T-helper 2 cell treated with Interferon-gamma antibody and Interleukin-4, amounts not matched to agents 5 μg/mL and 100 μg/mL, for 36 hours (primary cell): Measurements from ENCODE around the gene ACHE.
"Not testable (repeated sequence)": the region's sequence is repeated elsewhere in the genome, so short reads cannot be mapped to it uniquely, and the experiment has no call there.

Source experiments
- DNase-seq: peaks from one replicate; pipeline ENCODE4 v3.0.0; 2021; ENCODE audit warnings: low spot score
- H3K27ac Mint-ChIP-seq: one replicate; pipeline ENCODE4 v1.8.0; 2021; ENCODE audit warnings: mild to moderate bottlenecking, mixed read lengths
- H3K27me3 Mint-ChIP-seq: one replicate; pipeline ENCODE4 v1.8.0; 2021; ENCODE audit warnings: low read depth, mixed read lengths
- H3K36me3 Mint-ChIP-seq: one replicate; pipeline ENCODE4 v1.8.0; 2021; ENCODE audit warnings: low read depth, mixed read lengths
- H3K4me1 Mint-ChIP-seq: one replicate; pipeline ENCODE4 v1.8.0; 2021; ENCODE audit warnings: low read depth, mixed read lengths
- H3K4me3 Mint-ChIP-seq: one replicate; pipeline ENCODE4 v1.8.0; 2022; ENCODE audit warnings: mild to moderate bottlenecking, moderate library complexity, mixed read lengths
- H3K9me3 Mint-ChIP-seq: one replicate; pipeline ENCODE4 v1.8.0; 2021; ENCODE audit warnings: mixed read lengths

Gene ACHE

DNA sequence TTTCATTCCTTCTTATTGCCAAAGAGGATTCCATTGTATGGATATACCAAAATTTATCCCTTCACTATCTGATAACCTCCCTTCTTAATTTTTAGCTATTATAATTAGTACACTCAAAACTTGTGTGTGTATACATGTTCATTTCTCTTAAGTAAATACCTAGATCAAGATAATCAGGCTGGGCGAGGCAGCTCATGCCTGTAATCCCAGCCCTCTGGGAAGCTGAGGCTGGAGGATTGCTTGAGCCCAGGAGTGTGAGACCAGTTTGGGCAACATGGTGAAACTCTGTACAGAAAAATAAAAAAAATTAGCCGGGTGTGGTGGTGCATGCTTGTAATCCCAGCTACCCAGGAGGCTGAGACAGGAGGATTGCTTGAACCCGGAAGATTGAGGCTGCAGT, 15.8 kb upstream of the ACHE start:
- DNase-seq: no peak
- no peak overlapping the region for H3K27ac Mint-ChIP-seq
- peaks cover 4% of the 10 kb centered on the region for H3K27me3 Mint-ChIP-seq

GRCh38 chr7:100910443-100910842, 14.8 kb upstream of the ACHE start:
- H3K4me3 Mint-ChIP-seq, H3K9me3 Mint-ChIP-seq, H3K4me1 Mint-ChIP-seq, DNase-seq, H3K36me3 Mint-ChIP-seq, H3K27ac Mint-ChIP-seq, H3K27me3 Mint-ChIP-seq: not testable (repeated sequence)

More for the DNA sequence above, 15.8 kb upstream of the ACHE start:
- Mint-ChIP-seq H3K36me3 (no peaks in the 10 kb centered on the region), H3K4me1 (no peaks in the 10 kb centered on the region), H3K9me3 (no peaks in the 10 kb centered on the region), H3K4me3 (no peak overlapping the region)

DNA sequence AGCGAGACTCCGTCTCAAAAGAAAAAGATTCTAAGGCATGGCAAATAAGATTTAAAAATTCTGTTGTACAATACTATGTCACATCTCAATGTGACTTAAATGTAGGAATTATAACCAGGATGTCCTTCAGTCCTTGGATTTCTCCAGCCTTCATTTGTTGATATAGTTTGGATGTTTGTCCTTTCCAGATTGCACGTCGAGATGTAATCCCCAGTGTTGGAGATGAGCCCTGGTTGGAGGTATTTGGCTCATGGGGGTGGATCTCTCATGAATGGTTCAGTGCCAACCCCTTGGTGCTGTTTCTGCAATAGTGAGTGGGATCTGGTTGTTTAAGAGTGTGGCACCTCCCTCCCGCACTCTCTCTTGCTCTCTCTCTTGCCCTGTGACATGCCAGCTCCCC, 12.8 kb upstream of the ACHE start:
- no peaks in the 10 kb centered on the region for H3K4me1 Mint-ChIP-seq
- peaks cover 4% of the 10 kb centered on the region for H3K27me3 Mint-ChIP-seq
- no peaks in the 10 kb centered on the region for H3K36me3 Mint-ChIP-seq
- no peak overlapping the region for H3K27ac Mint-ChIP-seq
- DNase-seq: no peak
- no peak overlapping the region for H3K4me3 Mint-ChIP-seq
- no peaks in the 10 kb centered on the region for H3K9me3 Mint-ChIP-seq

DNA sequence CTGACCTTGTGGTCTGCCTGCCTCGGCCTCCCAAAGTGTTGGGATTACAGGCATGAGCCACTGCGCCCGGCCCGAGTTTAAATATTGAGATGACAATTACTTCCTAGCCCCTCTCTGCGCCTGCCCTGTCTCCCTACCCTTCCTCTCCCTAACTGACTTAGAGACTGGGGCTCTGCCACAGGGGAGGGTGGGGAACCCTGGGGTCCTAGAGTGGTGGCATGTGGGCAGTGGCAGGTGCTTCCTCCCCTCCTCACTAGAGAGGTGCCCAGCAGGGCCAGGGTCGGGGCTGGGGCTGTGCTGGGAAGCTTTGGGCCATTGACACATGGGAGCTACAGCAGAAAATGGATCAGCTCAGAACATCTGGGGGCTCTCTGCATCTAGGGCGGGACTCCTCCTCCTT, 7.0 kb upstream of the ACHE start:
- H3K4me1 Mint-ChIP-seq: peaks cover 1% of the 10 kb centered on the region
- no peaks in the 10 kb centered on the region for H3K36me3 Mint-ChIP-seq
- peaks cover 16% of the 10 kb centered on the region for H3K27me3 Mint-ChIP-seq
- H3K4me3 Mint-ChIP-seq: no peak overlapping the region
- no peaks in the 10 kb centered on the region for H3K9me3 Mint-ChIP-seq
- DNase-seq: no peak
- H3K27ac Mint-ChIP-seq: no peak overlapping the region

GRCh38 chr7:100901921-100902332, 6.2 kb upstream of the ACHE start:
- no peaks in the 10 kb centered on the region for H3K36me3 Mint-ChIP-seq
- H3K4me1 Mint-ChIP-seq: peaks cover 3% of the 10 kb centered on the region
- DNase-seq: no peak
- no peaks in the 10 kb centered on the region for H3K9me3 Mint-ChIP-seq
- H3K4me3 Mint-ChIP-seq: no peak overlapping the region
- H3K27ac Mint-ChIP-seq: no peak overlapping the region
- H3K27me3 Mint-ChIP-seq: peaks cover 21% of the 10 kb centered on the region

DNA sequence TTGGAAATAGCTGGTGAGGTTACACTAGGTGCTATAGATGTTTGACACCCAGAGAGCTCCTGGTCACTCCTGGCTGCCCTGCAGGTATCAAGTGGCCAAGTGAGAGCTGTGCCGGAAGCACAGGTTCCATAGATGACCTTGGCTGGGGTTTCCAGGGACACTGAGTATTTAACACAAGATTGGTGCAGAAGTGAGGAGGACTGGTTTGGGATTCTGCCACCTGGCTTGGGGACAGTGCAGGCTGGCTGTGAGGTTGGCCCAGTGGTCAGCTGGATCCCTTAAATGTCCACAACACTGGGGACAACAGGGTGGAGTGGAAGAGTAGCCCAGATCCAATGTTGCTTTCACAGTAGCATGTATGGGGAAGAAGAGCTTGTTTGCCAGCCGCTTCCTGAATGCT, 5.3 kb upstream of the ACHE start:
- Mint-ChIP-seq H3K27ac (no peak overlapping the region), H3K27me3 (peaks cover 26% of the 10 kb centered on the region), H3K36me3 (no peaks in the 10 kb centered on the region), H3K4me3 (no peak overlapping the region), H3K4me1 (peaks cover 7% of the 10 kb centered on the region), H3K9me3 (no peaks in the 10 kb centered on the region)
- DNase-seq: no peak

DNA sequence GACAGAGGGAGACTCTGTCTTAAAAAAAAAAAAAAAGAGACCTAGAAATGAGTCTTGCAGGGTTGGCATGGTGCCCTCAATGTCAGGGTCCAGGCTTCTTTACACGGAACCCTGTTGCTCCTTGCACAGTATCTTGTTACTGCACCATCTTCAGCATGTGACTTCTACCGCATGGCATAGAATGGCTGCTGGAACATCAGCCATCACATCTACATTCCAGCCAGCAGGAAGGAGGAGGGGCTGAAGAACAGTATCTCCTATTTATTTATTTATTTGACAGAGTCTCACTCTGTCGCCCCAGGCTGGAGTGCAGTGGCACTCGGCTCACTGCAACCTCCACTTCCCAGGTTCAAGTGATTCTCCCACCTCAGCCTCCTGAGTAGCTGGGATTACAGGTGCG, 3.7 kb upstream of the ACHE start:
- Mint-ChIP-seq H3K4me1 (peaks cover 8% of the 10 kb centered on the region), H3K27me3 (peaks cover 28% of the 10 kb centered on the region), H3K36me3 (no peaks in the 10 kb centered on the region), H3K27ac (no peak overlapping the region), H3K9me3 (no peaks in the 10 kb centered on the region), H3K4me3 (no peak overlapping the region)
- DNase-seq: no peak

- H3K27ac Mint-ChIP-seq: no peak overlapping the region
- H3K4me3 Mint-ChIP-seq: peak overlapping the region; percentile 10
- no peaks in the 10 kb centered on the region for H3K9me3 Mint-ChIP-seq
- H3K36me3 Mint-ChIP-seq: no peaks in the 10 kb centered on the region
- no peak for DNase-seq
- peaks cover 8% of the 10 kb centered on the region for H3K4me1 Mint-ChIP-seq
- H3K27me3 Mint-ChIP-seq: peaks cover 40% of the 10 kb centered on the region
These were observed 2.2 kb upstream of the ACHE start for GRCh38 chr7:100897772-100898454.

- Mint-ChIP-seq H3K36me3 (no peaks in the 10 kb centered on the region), H3K27me3 (peaks cover 48% of the 10 kb centered on the region), H3K4me3 (peak overlapping the region; percentile 42), H3K4me1 (peaks cover 8% of the 10 kb centered on the region), H3K27ac (no peak overlapping the region), H3K9me3 (no peaks in the 10 kb centered on the region)
- no peak for DNase-seq
These were observed 1.3 kb upstream of the ACHE start for GRCh38 chr7:100896732-100897608.

DNA sequence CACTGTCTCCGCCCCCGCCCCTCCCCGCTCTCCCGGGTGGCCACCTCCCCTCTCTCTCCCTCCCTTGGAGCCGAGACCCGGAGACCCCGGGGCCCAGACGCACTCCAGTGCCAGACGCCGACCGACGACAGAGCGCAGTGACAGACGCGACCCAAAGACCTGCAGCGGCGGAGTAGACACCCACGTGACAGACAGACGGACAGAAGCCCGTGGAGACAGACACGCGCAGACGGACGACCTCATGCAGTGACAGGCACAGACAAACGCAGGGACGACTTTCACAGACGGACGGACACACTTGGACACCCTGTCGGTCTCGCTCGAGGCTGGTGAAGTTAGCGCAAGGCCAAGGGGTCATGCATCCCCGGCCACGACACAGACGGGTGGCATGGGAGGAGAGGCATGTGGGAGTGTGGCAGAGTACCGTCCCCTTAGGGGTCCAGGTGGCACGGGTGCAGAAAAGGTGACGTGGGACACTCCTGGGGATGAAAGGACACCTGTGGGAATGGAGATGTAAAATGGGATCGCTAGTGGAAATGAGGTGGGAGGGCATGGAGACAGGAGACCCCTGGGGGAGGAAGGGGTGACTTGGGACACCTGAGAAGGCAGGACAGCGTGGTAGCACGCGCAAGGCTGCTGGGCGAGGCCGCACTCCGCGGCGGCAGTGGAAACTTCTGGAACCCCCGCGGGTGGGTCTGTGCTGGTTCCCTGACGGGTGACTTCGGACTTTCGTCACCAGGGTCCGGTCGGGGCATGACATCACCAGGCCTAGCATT, 456 bp upstream of the ACHE start:
- peaks cover 56% of the 10 kb centered on the region for H3K27me3 Mint-ChIP-seq
- peak overlapping the region; percentile 41 for H3K27ac Mint-ChIP-seq
- no peak for DNase-seq
- H3K4me1 Mint-ChIP-seq: peaks cover 10% of the 10 kb centered on the region
- peak overlapping the region; percentile 78 for H3K4me3 Mint-ChIP-seq
- no peaks in the 10 kb centered on the region for H3K36me3 Mint-ChIP-seq
- H3K9me3 Mint-ChIP-seq: no peaks in the 10 kb centered on the region

DNA sequence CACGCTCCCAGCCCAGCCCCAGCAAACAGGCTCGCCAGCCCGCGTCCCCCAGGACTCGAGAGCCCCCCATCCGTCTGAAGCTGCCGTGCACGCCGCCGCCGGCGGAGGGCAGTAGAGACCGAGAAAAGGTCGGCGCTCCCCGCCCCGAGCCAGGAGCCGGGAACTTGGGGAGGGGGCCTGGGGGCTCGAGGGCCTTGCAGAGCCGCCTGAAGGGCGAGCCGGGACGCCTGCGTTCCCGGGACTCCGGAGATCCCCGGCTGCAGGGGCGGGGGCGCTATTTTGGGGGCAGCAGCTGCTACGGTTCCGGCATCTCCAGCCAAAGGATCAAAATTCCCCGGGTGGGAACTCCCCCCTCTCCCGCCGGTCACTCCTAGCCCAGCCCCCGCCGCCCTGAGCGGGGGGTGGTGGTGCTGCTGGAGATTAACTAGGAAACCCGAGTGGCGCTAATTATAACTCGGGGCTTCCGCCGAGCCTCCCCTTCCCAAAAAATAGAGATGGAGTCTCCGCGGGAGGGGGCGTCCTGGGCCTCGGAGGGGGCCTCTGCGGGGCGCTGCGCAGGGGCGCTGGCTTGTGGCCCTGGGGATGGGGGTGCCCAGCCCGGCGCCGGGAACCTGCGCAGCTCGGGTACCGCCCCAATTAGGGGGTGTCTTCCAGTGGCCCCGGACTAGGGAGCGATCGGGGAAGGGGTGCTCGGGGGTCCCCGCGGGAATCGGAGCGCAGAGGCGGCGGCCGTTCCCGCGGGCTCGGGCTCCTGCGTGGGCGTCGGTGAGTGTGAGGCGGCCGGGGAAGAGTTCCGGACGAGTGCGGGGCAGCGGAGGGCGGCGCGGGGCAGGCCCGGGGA, 608 bp downstream of the ACHE start:
- Mint-ChIP-seq H3K27me3 (peaks cover 57% of the 10 kb centered on the region), H3K4me1 (peaks cover 15% of the 10 kb centered on the region), H3K36me3 (no peaks in the 10 kb centered on the region), H3K27ac (no peak overlapping the region), H3K4me3 (no peak overlapping the region), H3K9me3 (no peaks in the 10 kb centered on the region)
- DNase-seq: no peak

GRCh38 chr7:100893910-100894721, 1.6 kb downstream of the ACHE start:
- H3K4me3 Mint-ChIP-seq: no peak overlapping the region
- peaks cover 55% of the 10 kb centered on the region for H3K27me3 Mint-ChIP-seq
- H3K9me3 Mint-ChIP-seq: no peaks in the 10 kb centered on the region
- H3K27ac Mint-ChIP-seq: no peak overlapping the region
- peaks cover 15% of the 10 kb centered on the region for H3K4me1 Mint-ChIP-seq
- no peak for DNase-seq
- H3K36me3 Mint-ChIP-seq: no peaks in the 10 kb centered on the region
